OCI-LY1 (cell line): ENCODE data around the gene PRMT5.

Experiments
- H2AFZ ChIP-seq: fragments of 200-600 bp; sonication (generic), shearing (Covaris generic); 2 replicates; pipeline ENCODE4 v1.6.0; 2014; ENCODE audit warnings: antibody characterized with exemption, mild to moderate bottlenecking, low read length
- H3F3A ChIP-seq: fragments of 200-600 bp; sonication (generic), shearing (Covaris generic); 2 replicates; pipeline ENCODE4 v1.6.0; 2014; ENCODE audit warnings: mild to moderate bottlenecking, antibody characterized with exemption, low read length, moderate library complexity; ENCODE audit not compliant: insufficient read depth
- H3K27ac ChIP-seq: fragments of 200-600 bp; sonication (generic); 2 replicates; pipeline ENCODE4 v1.5.1; 2014; ENCODE audit warnings: low read length, mixed run types, mild to moderate bottlenecking, low read depth; ENCODE audit not compliant: poor library complexity, severe bottlenecking
- H3K27me3 ChIP-seq: fragments of 200-600 bp; sonication (generic); 2 replicates; pipeline ENCODE4 v1.6.0; 2014; ENCODE audit warnings: antibody characterized with exemption, mild to moderate bottlenecking, low read length, moderate library complexity; ENCODE audit not compliant: insufficient read depth
- H3K36me3 ChIP-seq: fragments of 200-600 bp; sonication (generic); 2 replicates; pipeline ENCODE4 v1.6.1; 2014; ENCODE audit warnings: mild to moderate bottlenecking, antibody characterized with exemption, low read length, moderate library complexity, mixed read lengths; ENCODE audit not compliant: insufficient read depth
- H3K4me1 ChIP-seq: fragments of 200-600 bp; sonication (generic); 2 replicates; pipeline ENCODE4 v1.5.1; 2014; ENCODE audit warnings: mild to moderate bottlenecking, low read length, moderate library complexity; ENCODE audit not compliant: insufficient read depth, severe bottlenecking
- H3K4me2 ChIP-seq: fragments of 200-600 bp; sonication (generic), shearing (Covaris generic); 2 replicates; pipeline ENCODE4 v1.6.1; 2014; ENCODE audit warnings: low read length
- H3K4me3 ChIP-seq: fragments of 200-600 bp; sonication (generic); 2 replicates; pipeline ENCODE4 v1.5.1; 2014; ENCODE audit warnings: low read length, low read depth, mild to moderate bottlenecking, mixed read lengths; ENCODE audit not compliant: poor library complexity, severe bottlenecking
- H3K79me2 ChIP-seq: fragments of 200-600 bp; shearing (Covaris generic); 2 replicates; pipeline ENCODE4 v1.6.1; 2016; ENCODE audit warnings: mixed run types, low read length, mixed read lengths; ENCODE audit not compliant: insufficient read depth
- H3K9ac ChIP-seq: fragments of 200-600 bp; sonication (generic), shearing (Covaris generic); 2 replicates; pipeline ENCODE4 v1.6.1; 2014; ENCODE audit warnings: mild to moderate bottlenecking, low read length, mixed read lengths
- H3K9me2 ChIP-seq: fragments of 200-600 bp; sonication (generic), shearing (Covaris generic); 2 replicates; pipeline ENCODE4 v1.6.1; 2014; ENCODE audit warnings: low read depth, mild to moderate bottlenecking, low read length, mixed read lengths
- H3K9me3 ChIP-seq: fragments of 200-600 bp; shearing (Covaris generic); 2 replicates; pipeline ENCODE4 v1.6.1; 2014; ENCODE audit warnings: low read length, mixed read lengths
- H4K20me1 ChIP-seq: fragments of 200-600 bp; sonication (generic), shearing (Covaris generic); 2 replicates; pipeline ENCODE4 v1.6.0; 2016; ENCODE audit warnings: mild to moderate bottlenecking, low read length; ENCODE audit not compliant: insufficient read depth
- CTCF ChIP-seq: fragments of 200-600 bp; sonication (generic), shearing (Covaris generic); IDR thresholded peaks from 2 replicates; pipeline ENCODE4 v1.5.1; 2017; ENCODE audit warnings: mild to moderate bottlenecking, antibody characterized with exemption, low read length, moderate library complexity, mixed read lengths
- EZH2 ChIP-seq: fragments of 200-600 bp; sonication (generic), shearing (Covaris generic); IDR thresholded peaks from 2 replicates; pipeline ENCODE4 v1.8.0; 2017; ENCODE audit warnings: borderline replicate concordance, mixed run types, mild to moderate bottlenecking, antibody characterized with exemption, low read length, moderate library complexity, mixed read lengths

Gene PRMT5

GRCh38 chr14:22910916-22911315, 18.3 kb downstream of the PRMT5 start:
- no peaks in the 10 kb centered on the region for H4K20me1 ChIP-seq
- H3K9me3 ChIP-seq, result no peaks in the 10 kb centered on the region
- H3F3A ChIP-seq, result no peaks in the 10 kb centered on the region
- no peaks in the 10 kb centered on the region for H3K9me2 ChIP-seq
- H3K79me2 ChIP-seq, result peaks cover 34% of the 10 kb centered on the region
- TF ChIP-seq EZH2 (no peak), CTCF (no peak)
- H3K4me2 ChIP-seq, result no peak overlapping the region
- no peak overlapping the region for H3K9ac ChIP-seq
- H3K27me3 ChIP-seq, result no peaks in the 10 kb centered on the region
- H3K4me1 ChIP-seq, result peaks cover 3% of the 10 kb centered on the region
- no peak overlapping the region for H3K27ac ChIP-seq
- peaks cover 66% of the 10 kb centered on the region for H3K36me3 ChIP-seq
- H3K4me3 ChIP-seq, result no peak overlapping the region
- H2AFZ ChIP-seq, result no peak overlapping the region

DNA sequence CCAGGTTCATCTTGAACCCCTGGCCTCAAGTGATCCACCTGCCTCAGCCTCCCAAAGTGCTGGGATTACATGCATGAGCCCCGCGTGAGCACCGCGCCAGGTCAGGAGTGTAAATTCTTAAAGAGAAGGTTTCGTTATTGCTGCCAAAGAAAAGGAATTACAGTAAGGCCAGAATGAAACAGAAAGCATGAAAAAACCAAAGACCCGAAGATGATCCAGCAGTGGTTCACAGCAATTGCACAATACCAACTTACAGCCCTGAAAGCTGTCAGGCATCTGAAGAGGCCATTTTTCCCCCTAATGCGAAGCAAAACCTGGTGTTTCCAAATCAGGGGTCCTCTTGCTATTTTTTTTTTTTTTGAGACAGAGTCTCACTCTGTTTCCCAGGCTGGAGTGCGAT, 20.6 kb downstream of the PRMT5 start:
- H3K36me3 ChIP-seq, result peaks cover 83% of the 10 kb centered on the region
- no peak overlapping the region for H3K4me2 ChIP-seq
- H3K4me1 ChIP-seq, result no peaks in the 10 kb centered on the region
- no peaks in the 10 kb centered on the region for H3K9me3 ChIP-seq
- no peaks in the 10 kb centered on the region for H3K27me3 ChIP-seq
- no peak overlapping the region for H3K27ac ChIP-seq
- H2AFZ ChIP-seq, result no peak overlapping the region
- no peaks in the 10 kb centered on the region for H3F3A ChIP-seq
- H3K9ac ChIP-seq, result no peak overlapping the region
- H3K79me2 ChIP-seq, result peaks cover 25% of the 10 kb centered on the region
- no peaks in the 10 kb centered on the region for H3K9me2 ChIP-seq
- no peaks in the 10 kb centered on the region for H4K20me1 ChIP-seq
- H3K4me3 ChIP-seq, result no peak overlapping the region
- TF ChIP-seq EZH2 (no peak), CTCF (no peak)

- H3K9me3 ChIP-seq, result no peaks in the 10 kb centered on the region
- no peak overlapping the region for H3K27ac ChIP-seq
- no peaks in the 10 kb centered on the region for H3K27me3 ChIP-seq
- H3K4me1 ChIP-seq, result no peaks in the 10 kb centered on the region
- no peak overlapping the region for H3K9ac ChIP-seq
- no peaks in the 10 kb centered on the region for H3K9me2 ChIP-seq
- H3K4me3 ChIP-seq, result no peak overlapping the region
- TF ChIP-seq EZH2, result no peak
- TF ChIP-seq CTCF, result no peak
- H4K20me1 ChIP-seq, result no peaks in the 10 kb centered on the region
- no peak overlapping the region for H3K4me2 ChIP-seq
- peaks cover 16% of the 10 kb centered on the region for H3K79me2 ChIP-seq
- H2AFZ ChIP-seq, result no peak overlapping the region
- no peaks in the 10 kb centered on the region for H3F3A ChIP-seq
- H3K36me3 ChIP-seq, result peaks cover 91% of the 10 kb centered on the region
Measured at GRCh38 chr14:22907429-22907828, 21.7 kb downstream of the PRMT5 start.
